Activated CD4-positive, alpha-beta memory T cell treated with anti-CD3 and anti-CD28 coated beads, Interleukin-2, amount 10 ng/mL, durations not matched to agents 7 days and 5 days (primary cell): Measurements from ENCODE around the gene FOXG1. TPM values are rescaled to one million over a fixed set of nuclear protein-coding genes. Genes with fewer than 3 reads are reported as not detected.

Experiments
- CTCF ChIA-PET: fragments of 350-600 bp; sonication (Branson Sonifier 250); formaldehyde crosslinking; loops from one replicate; lab custom pipeline; 2021; ENCODE audit warnings: antibody characterized with exemption, inconsistent platforms; lab: Charles Lee
- POLR2A ChIA-PET: fragments of 350-600 bp; sonication (Branson Sonifier 250); formaldehyde crosslinking; loops from one replicate; lab custom pipeline; 2021; ENCODE audit warnings: antibody characterized with exemption; lab: Charles Lee
- DNase-seq: peaks from one replicate; pipeline ENCODE4 v3.0.0-alpha.2; 2020
- H3K27ac Mint-ChIP-seq: one replicate; pipeline ENCODE4 v1.8.0; 2021; ENCODE audit warnings: mild to moderate bottlenecking, mixed read lengths
- H3K27me3 Mint-ChIP-seq: one replicate; pipeline ENCODE4 v1.8.0; 2021; ENCODE audit warnings: mixed read lengths
- H3K36me3 Mint-ChIP-seq: one replicate; pipeline ENCODE4 v1.8.0; 2021; ENCODE audit warnings: low read depth, mixed read lengths
- H3K4me1 Mint-ChIP-seq: one replicate; pipeline ENCODE4 v1.8.0; 2021; ENCODE audit warnings: mixed read lengths
- H3K4me3 Mint-ChIP-seq: one replicate; pipeline ENCODE4 v1.8.0; 2021; ENCODE audit warnings: mild to moderate bottlenecking, mixed read lengths
- H3K9me3 Mint-ChIP-seq: one replicate; pipeline ENCODE4 v1.8.0; 2021; ENCODE audit warnings: mixed read lengths
- total RNA-seq, 2 experiments: library from RNA; stranded (reverse); gene quantifications; one replicate each; pipeline ENCODE4 v1.2.3, GENCODE V29; 2021

The FOXG1 gene
- total RNA-seq, 2 experiments from 2014 or later: not detected

DNA sequence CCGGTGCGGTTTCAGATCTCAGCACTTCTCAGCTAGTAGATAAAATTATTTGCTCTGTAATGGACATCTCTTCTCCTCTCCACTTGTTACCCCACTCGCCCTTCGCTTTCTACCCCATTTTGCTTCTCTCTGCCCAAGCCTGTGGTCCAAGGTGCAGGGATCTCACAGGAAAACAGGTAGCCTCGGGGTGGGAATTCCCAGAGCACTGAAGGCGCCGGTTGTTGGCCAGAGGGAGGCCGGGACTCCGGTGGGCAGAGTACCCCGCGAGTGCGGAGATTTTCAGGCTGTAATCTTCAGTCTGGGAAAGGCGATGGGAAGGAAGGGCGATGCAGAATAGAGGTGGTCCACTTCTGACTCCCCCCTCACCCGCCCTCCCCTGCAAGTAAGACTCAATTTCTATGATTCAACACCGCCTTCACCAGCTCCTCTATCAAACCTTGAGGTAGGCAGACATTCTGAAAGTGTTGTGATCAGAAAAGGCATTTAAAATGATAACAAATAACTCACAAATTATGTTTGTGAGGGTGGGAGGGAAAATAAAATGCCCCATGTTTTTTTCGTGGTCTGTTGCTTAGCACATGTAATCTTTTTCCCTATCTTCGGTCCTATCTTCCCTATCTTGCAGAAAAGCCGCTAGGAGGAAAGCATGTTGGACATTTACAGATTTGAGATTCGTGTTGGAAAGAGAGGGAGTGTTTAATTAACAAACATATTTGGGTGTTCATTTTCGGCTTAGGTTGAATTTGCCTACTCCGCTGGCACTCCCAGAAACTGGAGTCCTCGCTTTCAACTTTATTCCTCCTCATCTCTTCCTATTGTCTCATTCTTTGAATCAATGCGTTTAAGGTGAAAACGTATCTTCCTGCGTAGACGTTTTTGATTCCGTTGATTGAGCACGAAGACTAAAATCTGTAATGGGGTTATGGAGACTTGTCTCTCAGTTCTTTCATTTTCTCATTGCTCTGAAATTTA lies 8.5 kb downstream of the FOXG1 start:
- Mint-ChIP-seq H3K36me3 (peaks cover 4% of the 10 kb centered on the region), H3K27ac (no peak overlapping the region), H3K4me1 (no peaks in the 10 kb centered on the region), H3K4me3 (no peak overlapping the region), H3K27me3 (peaks cover 34% of the 10 kb centered on the region), H3K9me3 (no peaks in the 10 kb centered on the region)
- CTCF ChIA-PET: no interaction called here
- DNase-seq: no peak
- POLR2A ChIA-PET: no interaction called here

DNA sequence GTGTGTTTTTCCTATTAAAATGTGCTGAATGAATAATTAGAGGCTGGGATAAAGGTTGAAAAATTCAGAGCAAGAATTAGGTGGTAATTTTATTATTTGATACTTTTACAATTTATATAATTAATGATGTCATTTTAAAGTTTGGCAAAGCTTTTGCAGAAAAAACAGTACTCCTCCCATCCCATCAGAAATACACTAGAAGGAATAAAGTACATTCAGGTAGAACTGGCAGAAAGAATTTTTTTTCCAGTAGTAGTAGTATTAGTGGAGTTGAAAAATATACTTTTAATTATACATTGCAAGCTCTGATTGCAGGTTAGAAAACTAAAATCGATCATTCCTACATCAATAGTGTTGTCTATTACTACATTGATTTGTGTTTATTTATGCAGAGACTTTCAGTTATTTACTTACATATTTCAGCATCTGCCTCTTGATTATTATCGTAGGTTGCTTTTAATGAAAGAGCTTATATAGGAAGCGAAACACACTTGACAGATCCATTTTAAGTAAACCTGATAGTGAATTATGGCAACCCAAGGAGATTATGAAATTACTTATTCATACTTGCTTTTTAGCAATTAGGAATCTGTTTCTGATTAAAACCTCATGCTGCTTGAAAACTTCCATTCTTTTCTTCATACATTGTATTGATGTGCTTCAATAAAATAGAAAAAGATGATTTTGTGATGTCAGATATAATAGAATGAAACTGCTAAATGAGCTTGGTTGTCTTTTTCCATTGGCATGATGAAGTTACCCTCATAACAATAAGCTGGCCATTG lies 10.1 kb downstream of the FOXG1 start:
- DNase-seq: no peak
- ChIA-PET CTCF (no interaction called here), POLR2A (interaction anchor here (0.6 kb wide), 1 partner anchor 1849 kb away, joined by 3 read pairs; no protein-coding TSS in a partner anchor)

DNA sequence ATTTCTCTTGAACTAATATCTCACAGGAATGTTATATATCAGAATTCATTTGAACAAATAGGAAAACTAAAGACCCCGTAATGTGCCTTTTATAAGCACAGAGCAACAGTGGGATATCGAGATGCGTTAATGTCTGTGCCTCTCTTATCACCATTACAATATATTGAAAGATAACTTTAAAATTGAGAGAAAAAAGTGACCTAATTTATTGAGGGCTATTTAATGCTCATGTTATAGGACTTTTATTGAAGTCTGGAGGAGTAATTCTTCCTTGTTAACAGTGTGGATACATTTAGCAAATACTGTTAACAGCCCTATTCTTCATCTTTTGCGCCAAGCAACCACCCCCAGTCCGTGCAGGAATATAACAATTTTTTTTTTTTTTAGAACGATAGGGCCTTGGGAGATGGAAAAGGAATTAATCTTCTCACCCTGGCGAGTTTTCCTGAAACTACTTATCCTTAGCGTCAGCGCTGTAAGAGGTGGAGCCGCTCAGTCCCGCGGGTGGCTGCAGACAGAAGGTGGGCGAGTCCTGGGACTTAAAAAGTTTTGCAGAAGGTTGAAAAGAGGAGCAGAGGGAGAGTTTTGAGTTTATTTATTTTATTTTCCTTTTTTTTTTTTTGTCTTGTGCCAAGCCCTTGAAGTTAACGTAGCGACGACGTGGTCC lies 11.0 kb downstream of the FOXG1 start:
- Mint-ChIP-seq H3K27me3 (peaks cover 29% of the 10 kb centered on the region), H3K36me3 (peaks cover 4% of the 10 kb centered on the region), H3K9me3 (no peaks in the 10 kb centered on the region), H3K4me1 (no peaks in the 10 kb centered on the region), H3K27ac (no peak overlapping the region), H3K4me3 (no peak overlapping the region)
- no peak for DNase-seq
- ChIA-PET CTCF (no interaction called here), POLR2A (no interaction called here)

More for the DNA sequence above, 10.1 kb downstream of the FOXG1 start:
- peaks cover 4% of the 10 kb centered on the region for H3K36me3 Mint-ChIP-seq
- H3K9me3 Mint-ChIP-seq: no peaks in the 10 kb centered on the region
- H3K27ac Mint-ChIP-seq: no peak overlapping the region
- no peaks in the 10 kb centered on the region for H3K4me1 Mint-ChIP-seq
- no peak overlapping the region for H3K4me3 Mint-ChIP-seq
- H3K27me3 Mint-ChIP-seq: peaks cover 32% of the 10 kb centered on the region

DNA sequence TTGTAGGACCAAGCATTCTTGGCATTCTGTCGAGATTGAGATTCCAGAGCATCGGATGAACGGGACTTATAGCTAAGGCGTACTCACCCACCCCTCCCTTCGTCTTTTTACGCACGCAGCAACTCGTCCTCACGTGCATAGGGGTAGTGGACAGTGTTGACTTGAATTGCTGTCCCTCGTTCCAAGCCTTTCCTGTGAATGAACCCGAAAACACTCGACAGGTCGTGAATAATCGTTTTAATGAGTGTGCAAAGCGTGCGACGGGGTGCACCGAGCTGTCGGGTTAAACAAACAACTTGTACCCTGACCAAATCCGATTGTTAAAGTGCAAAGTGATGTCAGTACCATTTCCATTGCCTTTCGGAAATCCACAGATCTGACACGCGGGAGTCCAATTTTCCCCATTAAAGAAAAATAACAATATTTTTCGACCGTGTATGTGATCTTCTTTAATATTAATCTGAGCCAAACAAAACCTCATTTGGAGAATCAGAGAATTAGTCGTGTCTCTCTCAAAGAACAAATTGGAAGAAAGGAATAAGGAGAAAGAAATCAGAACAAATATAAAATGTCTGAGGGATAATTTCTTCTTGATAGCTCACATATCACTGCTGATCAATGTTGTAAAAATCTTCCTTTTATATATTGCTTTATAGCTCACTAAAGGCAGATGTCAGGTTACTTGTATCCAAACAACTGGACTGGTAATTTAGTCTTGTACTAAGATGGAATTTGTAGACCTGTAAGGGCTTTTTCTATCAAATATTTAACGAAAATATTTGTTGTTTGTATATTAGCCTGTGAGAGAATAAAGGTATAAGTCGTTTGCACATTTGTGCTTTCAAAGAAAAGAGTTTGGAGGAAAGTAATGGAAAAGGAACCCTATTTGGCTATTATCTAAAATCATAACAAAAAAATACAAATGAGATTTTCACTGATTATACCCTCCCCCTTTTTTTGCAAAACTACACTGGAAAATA lies 11.8 kb downstream of the FOXG1 start:
- no peak for DNase-seq
- H3K27ac Mint-ChIP-seq: no peak overlapping the region
- H3K4me1 Mint-ChIP-seq: no peaks in the 10 kb centered on the region
- peaks cover 4% of the 10 kb centered on the region for H3K36me3 Mint-ChIP-seq
- ChIA-PET CTCF (no interaction called here), POLR2A (no interaction called here)
- H3K27me3 Mint-ChIP-seq: peaks cover 22% of the 10 kb centered on the region
- H3K4me3 Mint-ChIP-seq: no peak overlapping the region
- H3K9me3 Mint-ChIP-seq: no peaks in the 10 kb centered on the region

DNA sequence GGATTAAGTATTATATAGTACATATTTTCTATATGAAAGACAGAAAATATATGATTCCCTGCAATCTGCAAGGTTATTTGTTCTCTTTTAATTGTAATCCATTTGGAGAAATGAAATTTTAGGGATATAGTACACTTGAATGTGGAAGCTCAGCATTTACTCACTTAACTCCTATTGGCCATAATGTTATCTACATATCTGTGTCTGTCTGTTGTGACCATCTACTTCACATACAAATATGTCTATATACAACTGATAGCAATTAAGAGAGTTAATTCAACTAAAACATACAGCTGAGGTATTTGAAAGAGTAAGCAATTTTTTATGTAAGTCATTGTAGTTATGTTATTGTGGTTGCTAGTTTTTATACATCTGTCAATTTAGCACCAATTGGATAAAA lies 12.9 kb downstream of the FOXG1 start:
- Mint-ChIP-seq H3K27me3 (peaks cover 14% of the 10 kb centered on the region), H3K27ac (no peak overlapping the region), H3K4me1 (no peaks in the 10 kb centered on the region), H3K36me3 (no peaks in the 10 kb centered on the region), H3K4me3 (no peak overlapping the region), H3K9me3 (peaks cover 3% of the 10 kb centered on the region)
- CTCF ChIA-PET: no interaction called here
- no peak for DNase-seq
- POLR2A ChIA-PET: no interaction called here

DNA sequence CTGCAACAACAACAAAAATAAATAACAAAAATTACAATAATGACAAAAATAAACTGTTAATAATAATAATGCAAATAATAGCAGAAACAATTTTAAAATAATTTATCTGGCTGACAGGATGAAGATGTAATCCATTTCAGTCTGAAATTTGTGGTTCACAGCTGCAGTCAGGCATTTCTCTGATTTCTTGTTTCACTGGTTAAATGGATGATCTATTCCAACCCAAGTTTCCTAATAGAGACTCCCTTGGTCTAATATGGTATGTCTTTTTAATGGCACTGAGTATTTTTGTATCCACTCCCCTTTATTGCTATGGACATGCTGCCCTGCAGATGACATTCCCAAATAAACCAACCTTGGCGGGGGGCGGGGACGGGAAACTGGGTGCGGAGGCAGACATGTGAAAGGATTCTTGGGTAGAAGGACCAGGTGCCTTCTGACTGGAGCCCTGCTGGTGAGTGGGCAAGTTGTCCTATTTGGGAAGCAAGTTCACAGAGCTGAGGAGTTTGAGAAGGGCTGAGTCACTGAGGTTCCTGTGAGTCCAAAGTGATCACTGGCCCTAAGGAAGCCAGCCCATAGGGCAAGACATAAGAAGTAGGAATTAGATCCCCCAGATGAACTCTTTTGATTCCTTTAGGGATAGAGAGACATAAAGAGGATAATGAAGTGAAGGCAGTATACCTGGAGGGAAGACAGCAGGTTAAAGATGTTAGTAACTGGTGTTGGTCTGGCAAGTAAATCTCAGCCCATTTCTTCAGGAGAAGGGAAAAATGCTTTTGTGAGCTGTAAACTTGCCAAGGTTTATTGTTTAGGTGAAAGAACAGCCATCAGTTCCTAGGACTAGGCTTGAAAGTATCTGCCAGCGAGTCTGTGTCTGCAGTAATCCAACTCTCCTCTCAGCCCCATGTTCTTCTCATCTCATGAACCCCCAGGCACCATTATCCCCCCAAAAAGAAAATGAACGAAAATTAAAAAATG lies 14.5 kb downstream of the FOXG1 start:
- POLR2A ChIA-PET: no interaction called here
- CTCF ChIA-PET: no interaction called here
- Mint-ChIP-seq H3K27ac (no peak overlapping the region), H3K4me3 (no peak overlapping the region), H3K9me3 (peaks cover 3% of the 10 kb centered on the region), H3K36me3 (no peaks in the 10 kb centered on the region), H3K27me3 (peaks cover 6% of the 10 kb centered on the region), H3K4me1 (no peaks in the 10 kb centered on the region)
- no peak for DNase-seq

DNA sequence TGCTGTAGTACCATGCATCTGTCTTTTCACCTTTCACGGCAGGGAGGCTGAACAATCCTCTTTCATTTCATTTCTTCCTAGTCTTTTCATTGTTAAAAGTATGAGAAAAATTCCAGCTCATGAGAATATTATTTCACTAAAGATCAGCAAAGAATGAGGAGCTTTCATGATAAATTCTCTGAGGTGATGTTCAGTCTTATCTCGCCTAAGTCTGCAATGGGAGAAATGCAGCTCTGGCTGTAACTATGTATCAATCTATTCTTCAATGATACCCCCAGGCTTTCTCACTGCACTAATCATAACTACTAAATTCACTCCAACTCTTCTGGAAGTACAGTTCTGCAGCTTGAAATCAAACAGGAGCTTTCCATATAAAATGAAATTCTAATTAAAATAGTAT lies 15.7 kb downstream of the FOXG1 start:
- H3K9me3 Mint-ChIP-seq: peaks cover 5% of the 10 kb centered on the region
- no peak overlapping the region for H3K4me3 Mint-ChIP-seq
- ChIA-PET CTCF (no interaction called here), POLR2A (no interaction called here)
- no peak overlapping the region for H3K27ac Mint-ChIP-seq
- no peaks in the 10 kb centered on the region for H3K36me3 Mint-ChIP-seq
- no peak for DNase-seq
- H3K4me1 Mint-ChIP-seq: no peaks in the 10 kb centered on the region
- H3K27me3 Mint-ChIP-seq: peaks cover 4% of the 10 kb centered on the region

DNA sequence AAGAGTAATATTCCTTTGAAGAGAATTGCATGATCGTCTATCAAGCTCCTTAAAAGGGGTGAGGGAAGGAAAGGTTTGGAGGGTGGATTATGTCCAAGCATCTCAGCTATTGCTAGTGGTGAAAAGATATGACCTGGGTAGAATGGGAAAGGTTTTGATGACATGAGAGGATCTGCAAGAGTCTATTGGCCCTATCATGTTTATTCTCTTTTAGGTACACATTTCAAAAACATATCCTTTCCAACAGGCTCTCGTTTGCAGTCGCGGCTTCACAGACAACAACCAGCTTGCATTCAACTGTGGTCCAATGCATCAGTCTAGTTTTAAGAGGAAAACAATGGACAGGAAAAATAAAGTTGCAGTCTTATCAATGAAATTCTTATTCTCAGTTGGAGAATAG lies 17.1 kb downstream of the FOXG1 start:
- H3K9me3 Mint-ChIP-seq: peaks cover 5% of the 10 kb centered on the region
- POLR2A ChIA-PET: no interaction called here
- DNase-seq: no peak
- H3K27ac Mint-ChIP-seq: no peak overlapping the region
- no peaks in the 10 kb centered on the region for H3K36me3 Mint-ChIP-seq
- H3K27me3 Mint-ChIP-seq: peaks cover 4% of the 10 kb centered on the region
- CTCF ChIA-PET: no interaction called here
- H3K4me3 Mint-ChIP-seq: no peak overlapping the region
- H3K4me1 Mint-ChIP-seq: no peaks in the 10 kb centered on the region

DNA sequence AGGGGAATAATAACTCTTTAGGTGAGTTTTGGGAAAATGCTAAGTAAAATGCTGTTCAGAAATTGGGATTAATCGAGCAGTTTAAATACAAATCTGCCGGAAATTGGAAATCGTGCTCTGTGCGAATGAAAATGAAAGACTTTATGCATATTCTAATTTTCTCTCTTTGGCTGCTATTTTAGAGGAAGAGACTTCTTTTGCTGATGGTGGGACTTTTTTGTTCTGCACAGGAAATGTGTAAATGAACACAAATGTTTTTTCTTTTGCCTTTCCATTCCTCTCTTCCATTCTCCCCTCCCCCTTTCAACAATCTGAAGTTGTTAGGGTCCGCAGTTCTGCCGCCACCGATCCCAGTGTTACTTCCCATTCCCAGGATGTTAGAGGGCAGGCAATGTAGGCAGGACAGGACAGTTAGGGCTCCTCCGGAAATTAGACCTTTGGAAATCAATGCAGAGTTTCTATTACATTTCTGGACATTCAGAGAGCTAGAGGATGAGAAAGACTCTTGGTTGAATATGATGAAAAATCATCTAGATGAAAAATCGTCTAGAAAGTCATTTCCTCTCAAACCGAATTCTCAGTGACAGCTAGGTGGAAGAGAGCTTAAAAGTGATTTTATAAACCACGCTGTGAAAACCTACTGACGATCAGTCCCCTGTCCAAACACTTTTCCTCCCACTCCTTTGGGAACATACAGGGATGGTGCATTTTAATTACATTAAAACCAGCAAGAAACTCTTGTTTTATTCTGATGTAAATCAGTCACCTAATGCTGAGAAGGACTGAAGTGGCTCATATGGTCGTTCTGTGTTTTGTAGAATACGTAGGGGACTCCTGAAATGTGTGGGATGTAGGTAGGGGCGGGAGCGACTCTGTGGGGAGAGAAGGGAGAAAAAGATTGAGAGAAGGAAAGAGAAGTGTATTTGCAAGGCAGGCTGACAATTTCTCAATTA lies 17.8 kb downstream of the FOXG1 start:
- Mint-ChIP-seq H3K27me3 (peaks cover 4% of the 10 kb centered on the region), H3K4me1 (no peaks in the 10 kb centered on the region), H3K9me3 (peaks cover 5% of the 10 kb centered on the region), H3K27ac (no peak overlapping the region), H3K4me3 (no peak overlapping the region), H3K36me3 (no peaks in the 10 kb centered on the region)
- ChIA-PET POLR2A (no interaction called here), CTCF (no interaction called here)
- DNase-seq: no peak

DNA sequence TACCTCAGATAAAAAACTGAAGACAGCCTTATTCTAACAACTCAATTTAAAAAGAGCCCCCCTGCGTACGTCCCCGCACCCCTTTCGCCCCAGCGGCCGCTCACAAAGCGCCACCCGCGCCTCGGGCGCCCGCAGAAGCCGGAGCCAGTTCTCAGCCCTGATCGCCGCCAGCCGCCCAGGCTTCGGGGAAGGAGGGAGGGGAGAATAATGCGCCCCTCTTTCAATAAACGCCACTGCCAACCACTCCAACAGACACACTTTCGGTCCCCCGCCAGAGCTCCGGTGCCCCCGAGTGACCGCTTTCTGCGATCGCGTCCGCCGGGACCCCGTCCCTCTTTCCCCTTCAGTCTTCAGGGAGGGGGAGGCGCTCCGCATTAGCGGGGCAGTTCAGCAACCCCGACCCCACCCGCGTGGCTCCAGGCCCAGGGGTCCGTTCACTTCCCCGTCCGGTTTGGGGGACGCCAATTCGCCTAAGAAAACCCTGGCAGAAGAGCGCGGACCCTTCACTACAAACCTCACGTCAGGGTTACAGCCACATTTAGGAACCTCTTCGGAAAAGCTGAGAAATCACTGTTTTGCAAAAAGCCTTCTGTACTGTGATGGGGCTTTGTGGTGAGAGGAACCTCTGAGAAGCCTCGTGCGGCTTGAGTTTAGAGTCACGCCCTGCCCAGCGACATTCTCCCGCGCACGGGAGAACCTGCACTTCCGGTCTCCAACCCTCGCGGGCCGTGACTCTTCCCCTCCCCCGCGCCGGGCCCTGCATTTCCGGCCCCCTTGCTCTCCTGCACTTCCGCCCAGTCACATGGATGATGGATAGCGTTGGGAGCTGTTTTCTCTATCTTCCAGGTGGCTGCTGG lies 18.7 kb downstream of the FOXG1 start:
- ChIA-PET CTCF (no interaction called here), POLR2A (no interaction called here)
- DNase-seq: no peak
- Mint-ChIP-seq H3K9me3 (peaks cover 5% of the 10 kb centered on the region), H3K4me3 (no peak overlapping the region), H3K27me3 (peaks cover 4% of the 10 kb centered on the region), H3K27ac (no peak overlapping the region), H3K4me1 (no peaks in the 10 kb centered on the region), H3K36me3 (no peaks in the 10 kb centered on the region)
